GM12875 (cell line): Measurements from ENCODE around the gene RAB5B.

ENCODE experiments used
- H3K4me3 ChIP-seq: one replicate; pipeline ENCODE4 v1.5.1; 2011; ENCODE audit warnings: low read depth, low read length, control low read depth
- CTCF ChIP-seq: IDR thresholded peaks from 2 replicates; pipeline ENCODE4 v1.5.1; 2011; ENCODE audit warnings: low read depth, mild to moderate bottlenecking, control low read depth, inconsistent platforms, low read length, moderate library complexity, borderline replicate concordance; ENCODE audit not compliant: insufficient read depth

The RAB5B gene

GRCh38 chr12:55933799-55934742 lies 39.8 kb upstream of the RAB5B start:
- H3K4me3 ChIP-seq, result no peak overlapping the region

GRCh38 chr12:55934773-55935172 lies 39.1 kb upstream of the RAB5B start:
- no peak overlapping the region for H3K4me3 ChIP-seq
- TF ChIP-seq CTCF, result no peak

More at GRCh38 chr12:55933799-55934742, 39.8 kb upstream of the RAB5B start:
- no peak for TF ChIP-seq CTCF

- H3K4me3 ChIP-seq, result no peak overlapping the region
- no peak for TF ChIP-seq CTCF
Measured at GRCh38 chr12:55935738-55936151, 38.1 kb upstream of the RAB5B start.

- no peak overlapping the region for H3K4me3 ChIP-seq
- no peak for TF ChIP-seq CTCF
Measured at GRCh38 chr12:55937981-55938380, 35.9 kb upstream of the RAB5B start.

GRCh38 chr12:55938826-55939501 lies 34.9 kb upstream of the RAB5B start:
- no peak overlapping the region for H3K4me3 ChIP-seq
- TF ChIP-seq CTCF, result no peak

GRCh38 chr12:55940065-55940732 lies 33.7 kb upstream of the RAB5B start:
- TF ChIP-seq CTCF, result peak; percentile 91
- H3K4me3 ChIP-seq, result no peak overlapping the region
